ENCODE data around the gene OR6N1.

OR6N1 gene

GRCh38 chr1:158752155-158752712, 19.8 kb downstream of the OR6N1 start:
- TF ChIP-seq CTCF (conservative IDR thresholded peaks at IDR 0.05): no peak
- no peak overlapping the region for H3K27ac ChIP-seq

- TF ChIP-seq CTCF (conservative IDR thresholded peaks at IDR 0.05): no peak
- no peak overlapping the region for H3K27ac ChIP-seq
Observed at GRCh38 chr1:158735848-158736247, 36.1 kb downstream of the OR6N1 start.

- no peak for TF ChIP-seq CTCF (conservative IDR thresholded peaks at IDR 0.05)
- H3K27ac ChIP-seq: no peak overlapping the region
Observed at GRCh38 chr1:158732524-158732923, 39.5 kb downstream of the OR6N1 start.

- H3K27ac ChIP-seq: no peak overlapping the region
- TF ChIP-seq CTCF (conservative IDR thresholded peaks at IDR 0.05): no peak
Observed at GRCh38 chr1:158731707-158732106, 40.3 kb downstream of the OR6N1 start.

GRCh38 chr1:158730453-158730852, 41.5 kb downstream of the OR6N1 start:
- H3K27ac ChIP-seq: no peak overlapping the region
- TF ChIP-seq CTCF (conservative IDR thresholded peaks at IDR 0.05): no peak

GRCh38 chr1:158728510-158729225, 43.3 kb downstream of the OR6N1 start:
- no peak overlapping the region for H3K27ac ChIP-seq
- TF ChIP-seq CTCF (conservative IDR thresholded peaks at IDR 0.05): no peak

GRCh38 chr1:158724442-158724841, 47.6 kb downstream of the OR6N1 start:
- TF ChIP-seq CTCF (conservative IDR thresholded peaks at IDR 0.05): no peak
- H3K27ac ChIP-seq: no peak overlapping the region
